Right cardiac atrium (tissue), 5 donors: ENCODE measurements around the gene EPB41L1. TPM values are rescaled to one million over a fixed set of nuclear protein-coding genes. Genes with fewer than 3 reads are reported as not detected.

Source experiments
- ATAC-seq, 2 donors: fragments of 200-7000 bp; cut with Tn5 transposase; one replicate each; pipeline versions ENCODE4 v1.8.0 to v1.9.1; 2020; ENCODE audit warnings: moderate library complexity in 2 of 2, mild to moderate bottlenecking in 1 of 2
- DNase-seq, 3 donors: peaks; one replicate each; pipeline ENCODE4 v3.0.0-alpha.2; 2020
- H3K27ac ChIP-seq: one replicate; pipeline ENCODE4 v1.5.1; 2013; ENCODE audit warnings: mild to moderate bottlenecking, low read length, control low read depth, moderate library complexity
- H3K27me3 ChIP-seq: one replicate; pipeline ENCODE4 v1.6.1; 2013; ENCODE audit not compliant: control insufficient read depth, insufficient read depth
- H3K4me1 ChIP-seq: one replicate; pipeline ENCODE4 v1.6.1; 2013; ENCODE audit warnings: low read length; ENCODE audit not compliant: control insufficient read depth, insufficient read depth
- H3K4me3 ChIP-seq: one replicate; pipeline ENCODE4 v1.5.1; 2013; ENCODE audit warnings: low read length, control low read depth
- H3K9me3 ChIP-seq: one replicate; pipeline ENCODE4 v1.6.1; 2013; ENCODE audit warnings: low read length; ENCODE audit not compliant: control insufficient read depth
- WGBS: extraction: QIAGEN DNeasy Blood & Tissue Kit; methylation state at CpG from one replicate; pipeline ENCODE4 v1.1.7; 2013; 5-methylcytosine and 5-hydroxymethylcytosine counted together
- intact Hi-C, 4 donors: fragments of 100-400 bp; cut with DNase I; formaldehyde crosslinking; loops; one replicate each; pipeline versions ENCODE4 v1.11.0 to v1.14.0; 2022 to 2023
- polyA plus RNA-seq: library from polyadenylated mRNA; stranded (reverse); fragments of 200-250 nt; gene quantifications from one replicate; pipeline ENCODE4 v1.2.3, GENCODE V29; 2013
- total RNA-seq, 4 donors: library from RNA; stranded (reverse); fragmentation: NEBNext Ultra II Directional; extraction: Animal tissue kit (Norgen Biotek cat#: 25700); gene quantifications; one replicate each; pipeline ENCODE4 v1.2.1, GENCODE V29; 2021
- donor health status: healthy with polysubstance abuse.
- donor health status: DM: no; HTN: yes; CAD: no.
- donor health status: DM: no; HTN: no; CAD: no.
- donor health status: DM: no; HTN: yes; CAD: no; lungs with severe emphysema.
- donor health status: DM: yes; HTN: yes; CAD: no.

Gene EPB41L1
- total and polyA plus RNA-seq, 5 donors: 12.1 to 33.8 (median 25.0) TPM

- no peak overlapping the region for H3K4me3 ChIP-seq
- ATAC-seq (no peak), DNase-seq (no peak)
- no peaks in the 10 kb centered on the region for H3K9me3 ChIP-seq
- H3K27ac ChIP-seq: no peak overlapping the region
- H3K27me3 ChIP-seq: no peaks in the 10 kb centered on the region
- no peaks in the 10 kb centered on the region for H3K4me1 ChIP-seq
- intact Hi-C loops: loop anchor here in 1 of 4 donors (10.0 kb wide), 1 partner anchor 224 kb away; no protein-coding TSS in a partner anchor
- WGBS: 91% methylated on average over 5 of the region's 5 CpGs
These were observed 56.0 kb downstream of the EPB41L1 start for GRCh38 chr20:36210436-36211021.

- intact Hi-C loops: loop anchor here in 1 of 4 donors (10.0 kb wide), 1 partner anchor 221 kb away; no protein-coding TSS in a partner anchor
- DNase-seq: no peak
- Histone ChIP-seq H3K4me1 (no peaks in the 10 kb centered on the region), H3K27me3 (no peaks in the 10 kb centered on the region), H3K4me3 (no peak overlapping the region), H3K27ac (no peak overlapping the region), H3K9me3 (no peaks in the 10 kb centered on the region)
- WGBS: 68% methylated on average over 2 of the region's 2 CpGs
- no peak for ATAC-seq
These were observed 58.8 kb downstream of the EPB41L1 start for GRCh38 chr20:36213362-36213761.

- H3K27me3 ChIP-seq: no peaks in the 10 kb centered on the region
- ATAC-seq (peak in 1 of 2 donors; percentile 36), DNase-seq (no peak)
- WGBS: 64% methylated on average over 5 of the region's 5 CpGs
- no peak overlapping the region for H3K4me3 ChIP-seq
- H3K9me3 ChIP-seq: no peaks in the 10 kb centered on the region
- H3K4me1 ChIP-seq: no peaks in the 10 kb centered on the region
- no peak overlapping the region for H3K27ac ChIP-seq
- intact Hi-C loops: loop anchor here in 1 of 4 donors (10.0 kb wide), 1 partner anchor 220 kb away; no protein-coding TSS in a partner anchor
These were observed 60.2 kb downstream of the EPB41L1 start for GRCh38 chr20:36214684-36215256.

- no peak overlapping the region for H3K27ac ChIP-seq
- no peaks in the 10 kb centered on the region for H3K27me3 ChIP-seq
- no peaks in the 10 kb centered on the region for H3K4me1 ChIP-seq
- H3K4me3 ChIP-seq: no peak overlapping the region
- intact Hi-C loops: loop anchor here in 1 of 4 donors (10.0 kb wide), 1 partner anchor 219 kb away; no protein-coding TSS in a partner anchor
- DNase-seq (no peak), ATAC-seq (no peak)
- H3K9me3 ChIP-seq: no peaks in the 10 kb centered on the region
- WGBS: 94% methylated on average over 4 of the region's 4 CpGs
These were observed 61.2 kb downstream of the EPB41L1 start for GRCh38 chr20:36215778-36216177.

- Histone ChIP-seq H3K4me1 (no peaks in the 10 kb centered on the region), H3K27me3 (no peaks in the 10 kb centered on the region), H3K4me3 (no peak overlapping the region), H3K9me3 (no peaks in the 10 kb centered on the region), H3K27ac (no peak overlapping the region)
- intact Hi-C loops: loop anchor here in 1 of 4 donors (10.0 kb wide), 1 partner anchor 218 kb away; no protein-coding TSS in a partner anchor
- DNase-seq (no peak), ATAC-seq (no peak)
- 80% methylated on average over 7 of the region's 7 CpGs for WGBS
These were observed 61.9 kb downstream of the EPB41L1 start for GRCh38 chr20:36216314-36217025.

- no peaks in the 10 kb centered on the region for H3K27me3 ChIP-seq
- intact Hi-C loops: loop anchor here in 1 of 4 donors (10.0 kb wide), 1 partner anchor 218 kb away; no protein-coding TSS in a partner anchor
These were observed 62.7 kb downstream of the EPB41L1 start for GRCh38 chr20:36217226-36217625.

GRCh38 chr20:36218380-36219064, 64.0 kb downstream of the EPB41L1 start:
- no peak overlapping the region for H3K4me3 ChIP-seq
- no peaks in the 10 kb centered on the region for H3K27me3 ChIP-seq
- H3K4me1 ChIP-seq: no peaks in the 10 kb centered on the region
- no peak for ATAC-seq
- 73% methylated on average over 16 of the region's 16 CpGs for WGBS
- DNase-seq: no peak
- intact Hi-C loops: loop anchor here in 1 of 4 donors (10.0 kb wide), 1 partner anchor 216 kb away; no protein-coding TSS in a partner anchor
- H3K27ac ChIP-seq: no peak overlapping the region
- H3K9me3 ChIP-seq: no peaks in the 10 kb centered on the region

More at GRCh38 chr20:36217226-36217625, 62.7 kb downstream of the EPB41L1 start:
- ATAC-seq: no peak
- Histone ChIP-seq H3K4me1 (no peaks in the 10 kb centered on the region), H3K4me3 (no peak overlapping the region), H3K9me3 (no peaks in the 10 kb centered on the region), H3K27ac (no peak overlapping the region)
- 72% methylated on average over 4 of the region's 4 CpGs for WGBS
- no peak for DNase-seq

GRCh38 chr20:36219671-36220220, 65.2 kb downstream of the EPB41L1 start:
- Histone ChIP-seq H3K4me1 (no peaks in the 10 kb centered on the region), H3K4me3 (no peak overlapping the region), H3K27me3 (no peaks in the 10 kb centered on the region), H3K27ac (no peak overlapping the region), H3K9me3 (no peaks in the 10 kb centered on the region)
- intact Hi-C loops: loop anchor here in 1 of 4 donors (10.0 kb wide), 1 partner anchor 215 kb away; no protein-coding TSS in a partner anchor
- DNase-seq (no peak), ATAC-seq (no peak)
- 92% methylated on average over 17 of the region's 17 CpGs for WGBS

GRCh38 chr20:36225666-36226065, 71.1 kb downstream of the EPB41L1 start:
- Histone ChIP-seq H3K27me3 (no peaks in the 10 kb centered on the region), H3K27ac (no peak overlapping the region), H3K9me3 (no peaks in the 10 kb centered on the region), H3K4me3 (no peak overlapping the region), H3K4me1 (no peaks in the 10 kb centered on the region)
- DNase-seq: no peak
- no peak for ATAC-seq
- intact Hi-C loops: no loop called here
- WGBS: 87% methylated on average over 7 of the region's 7 CpGs

- no peaks in the 10 kb centered on the region for H3K9me3 ChIP-seq
- ATAC-seq (no peak), DNase-seq (no peak)
- intact Hi-C loops: no loop called here
- no peaks in the 10 kb centered on the region for H3K27me3 ChIP-seq
- no peaks in the 10 kb centered on the region for H3K4me1 ChIP-seq
- no peak overlapping the region for H3K27ac ChIP-seq
- 75% methylated on average over 6 of the region's 6 CpGs for WGBS
- no peak overlapping the region for H3K4me3 ChIP-seq
These were observed 74.2 kb downstream of the EPB41L1 start for GRCh38 chr20:36228770-36229169.
